Measurements from ENCODE around the gene GPR158. TPM values are rescaled to one million over a fixed set of nuclear protein-coding genes. Genes with fewer than 3 reads are reported as not detected.

The GPR158 gene
- total RNA-seq, 2 donors from 2014 or later, result 0.05 TPM; not detected in 1

DNA sequence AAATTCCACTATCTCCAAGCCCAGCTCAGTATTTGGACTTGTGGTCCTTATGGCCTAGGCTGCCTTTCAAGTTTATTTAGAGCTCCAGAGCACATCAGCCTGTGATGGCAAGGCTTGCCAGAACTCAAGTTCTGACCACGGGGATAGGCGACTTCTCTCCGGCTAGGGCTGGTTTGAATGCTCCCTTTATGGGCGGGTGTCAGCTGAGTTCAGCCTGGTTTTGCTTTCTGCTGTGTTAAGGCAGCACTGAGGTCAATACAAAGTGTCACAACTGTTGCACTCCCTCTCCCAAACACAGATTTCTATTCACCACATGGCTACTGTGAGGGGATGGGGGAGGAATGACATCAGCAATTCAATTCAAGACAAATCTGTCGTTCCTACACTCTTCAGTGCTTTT is 441.1 kb downstream of the GPR158 start:
- DNase-seq, result no peak
- intact Hi-C loops (cut with DNase I), result no loop called here
- ATAC-seq, result no peak

- peak in 1 of 2 donors; percentile 55 for ATAC-seq
- no peak for DNase-seq
- intact Hi-C loops (cut with DNase I), result no loop called here
Measured at GRCh38 chr10:25616903-25617592, 442.2 kb downstream of the GPR158 start.

- peak in 1 of 2 donors; percentile 50 for ATAC-seq
- DNase-seq, result no peak
- intact Hi-C loops (cut with DNase I), result no loop called here
Measured at GRCh38 chr10:25627606-25628005, 452.8 kb downstream of the GPR158 start.

GRCh38 chr10:25629333-25629732 is 454.5 kb downstream of the GPR158 start:
- DNase-seq (no peak), ATAC-seq (no peak)
- intact Hi-C loops (cut with DNase I), result no loop called here

- no peak for DNase-seq
- intact Hi-C loops (cut with DNase I), result no loop called here
- ATAC-seq, result peak in 1 of 2 donors; percentile 72
Measured at GRCh38 chr10:25631471-25631870, 456.7 kb downstream of the GPR158 start.

GRCh38 chr10:25632802-25633201 is 458.0 kb downstream of the GPR158 start:
- DNase-seq (no peak), ATAC-seq (no peak)
- intact Hi-C loops (cut with DNase I), result no loop called here

DNA sequence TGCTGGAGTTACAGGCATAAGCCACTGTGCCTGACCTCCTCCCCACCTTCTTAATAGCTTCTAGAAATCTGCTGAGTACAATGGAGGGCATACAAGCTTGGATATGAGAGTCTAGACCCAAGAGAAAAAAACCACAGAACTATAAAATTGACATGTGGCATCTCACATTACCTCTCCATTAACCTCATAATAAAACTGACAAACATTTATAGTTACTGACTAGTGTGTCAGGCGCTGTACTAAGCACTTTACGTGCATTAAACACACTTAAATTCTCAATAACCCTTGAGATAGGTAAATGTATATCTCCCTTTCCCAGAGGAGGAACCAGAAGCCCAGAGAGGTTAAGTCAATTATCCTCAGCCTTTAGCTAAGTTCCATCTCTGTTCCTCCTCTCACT is 458.7 kb downstream of the GPR158 start:
- DNase-seq, result no peak
- no peak for ATAC-seq
- intact Hi-C loops (cut with DNase I), result no loop called here

DNA sequence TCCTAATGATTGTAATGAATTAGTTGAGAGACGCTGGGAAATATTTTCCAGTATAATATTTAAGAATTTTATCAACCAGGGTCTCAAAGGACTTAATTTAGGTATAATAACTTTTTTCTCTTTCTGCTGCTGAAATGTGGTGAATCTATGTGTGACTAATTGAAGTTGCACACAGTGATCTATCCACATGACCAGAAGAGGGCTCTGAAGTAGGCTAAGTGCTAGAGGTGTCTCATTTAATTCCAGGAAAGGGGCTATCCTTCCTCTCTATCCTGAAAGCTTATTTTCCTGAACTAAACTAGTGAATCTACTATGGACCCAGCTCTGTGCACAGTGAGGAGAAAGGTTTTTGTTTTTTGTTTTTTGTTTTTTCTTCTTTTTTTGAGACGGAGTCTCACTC is 464.8 kb downstream of the GPR158 start:
- DNase-seq (no peak), ATAC-seq (no peak)
- intact Hi-C loops (cut with DNase I), result no loop called here

DNA sequence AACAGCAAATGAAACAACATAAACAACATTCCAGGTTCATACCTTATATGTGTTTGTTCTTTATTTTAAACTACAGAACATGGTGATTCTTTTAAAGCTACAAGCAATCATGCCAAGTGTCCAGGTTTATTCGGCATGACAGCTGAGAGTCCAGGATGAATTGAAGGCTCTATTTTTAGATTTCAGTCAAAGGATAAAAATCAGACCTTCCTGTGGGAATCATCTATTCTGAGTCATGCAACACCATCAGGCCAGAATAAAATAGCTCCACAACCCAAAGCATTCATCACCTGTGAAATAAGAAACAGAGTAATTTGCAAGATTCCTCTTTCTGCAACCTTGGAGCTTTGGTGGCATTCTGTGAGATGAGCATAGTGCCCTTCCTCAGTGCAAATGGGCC is 466.8 kb downstream of the GPR158 start:
- DNase-seq (no peak), ATAC-seq (no peak)
- intact Hi-C loops (cut with DNase I), result no loop called here

DNA sequence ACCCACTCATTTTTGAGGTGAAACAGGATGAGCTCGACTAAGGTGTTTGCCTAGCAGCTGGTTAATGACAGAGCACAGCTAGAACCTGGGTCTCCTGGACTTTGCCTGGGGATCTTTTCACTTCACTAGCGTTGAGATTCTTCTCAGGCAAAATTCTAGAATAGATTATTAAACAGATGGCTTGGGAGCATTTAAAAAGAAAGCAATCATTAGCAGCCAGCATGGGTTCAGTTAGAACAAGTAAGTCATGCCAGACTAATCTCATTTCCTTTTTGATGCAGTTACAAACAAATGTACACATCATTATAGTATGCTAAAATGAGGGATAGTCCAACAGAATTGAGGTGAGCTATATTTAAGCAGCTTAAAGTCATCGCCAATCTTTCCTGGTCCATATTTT is 467.9 kb downstream of the GPR158 start:
- ATAC-seq (no peak), DNase-seq (no peak)
- intact Hi-C loops (cut with DNase I), result no loop called here

DNA sequence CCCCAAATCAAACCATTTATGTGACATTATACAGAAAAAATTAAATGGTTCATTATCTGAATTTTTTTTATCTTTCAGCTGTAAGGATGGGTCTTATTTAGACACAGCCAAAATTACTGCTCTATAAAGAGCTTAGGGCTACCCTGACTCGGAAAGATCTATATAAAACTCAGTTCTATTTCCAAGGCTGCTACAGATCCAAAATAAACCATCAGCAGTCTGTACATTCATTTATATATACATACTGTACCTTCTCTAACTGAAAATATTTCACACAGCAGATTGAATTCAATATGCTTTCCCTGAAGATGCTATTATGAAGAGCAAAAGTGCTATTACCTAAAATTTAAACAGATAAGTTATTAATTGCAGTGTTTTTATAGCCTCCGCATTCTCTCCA is 471.6 kb downstream of the GPR158 start:
- intact Hi-C loops (cut with DNase I), result no loop called here
- no peak for ATAC-seq
- DNase-seq, result no peak

GRCh38 chr10:25651534-25651933 is 476.7 kb downstream of the GPR158 start:
- DNase-seq (no peak), ATAC-seq (no peak)
- intact Hi-C loops (cut with DNase I), result no loop called here

Other genes with a start within 250 kb of the GPR158 start
- 1 to 10 TPM; 6.3 to 6.6 TPM for gene PRTFDC1, start 222.4 kb upstream of the GPR158 start, total RNA-seq
- gene ENKUR, start 158.8 kb upstream of the GPR158 start, total RNA-seq, result not detected
- 1 to 10 TPM; 2.6 to 4.4 TPM for gene THNSL1, start 158.4 kb upstream of the GPR158 start, total RNA-seq